ENCODE results near the gene SLC16A1.

The SLC16A1 gene

GRCh38 chr1:112954945-112955772 is 837 bp downstream of the SLC16A1 start:
- peak overlapping the region; percentile 98 for H2BK120ac ChIP-seq (ENCODE audit: low read depth, low read length)
- peaks cover 3% of the 10 kb centered on the region for H3K79me1 ChIP-seq (ENCODE audit: low read depth, low read length)
- H2AFZ ChIP-seq (ENCODE audit: low read length): peak overlapping the region; percentile 96
- H4K8ac ChIP-seq (ENCODE audit: low read depth, low read length): no peak overlapping the region
- peak overlapping the region; percentile 92 to 98 for H3K4me3 ChIP-seq (ENCODE audit: low read length in 2 of 2)
- peak overlapping the region; percentile 100 for H2BK15ac ChIP-seq (ENCODE audit: low read length)
- H2AK5ac ChIP-seq (ENCODE audit: low read depth, low read length): peak overlapping the region; percentile 24
- H3K4ac ChIP-seq (ENCODE audit: low read length): no peak overlapping the region
- H3K9me3 ChIP-seq (replicated peaks in 1 of 2; ENCODE audit: control insufficient read depth in 2 of 2, insufficient read depth in 1 of 2, low read depth in 1 of 2, low read length in 2 of 2): peaks cover 0 to 15% of the 10 kb centered on the region in 2 donors
- WGBS, 2 donors (ENCODE audit: extremely low coverage in 2 of 2, insufficient read length in 2 of 2, insufficient replicate concordance in 1 of 2): no CpG with 5 or more reads among the region's 29 CpGs
- peaks cover 0 to 34% of the 10 kb centered on the region in 2 donors for H3K36me3 ChIP-seq (replicated peaks in 1 of 2; ENCODE audit: control insufficient read depth in 2 of 2, insufficient read depth in 2 of 2, low read length in 2 of 2)
- H3K4me1 ChIP-seq (ENCODE audit: control insufficient read depth in 2 of 2, insufficient read depth in 1 of 2, low read depth in 1 of 2, low read length in 2 of 2): peaks cover 4 to 7% of the 10 kb centered on the region in 2 donors
- DNase-seq (ENCODE audit: low spot score): peak; percentile 70
- peak overlapping the region; percentile 100 for H3K18ac ChIP-seq (ENCODE audit: low read length)
- H2BK5ac ChIP-seq (ENCODE audit: low read length): peak overlapping the region; percentile 83
- no peaks in the 10 kb centered on the region for H3K27me3 ChIP-seq (ENCODE audit: control insufficient read depth in 3 of 3, insufficient read depth in 3 of 3, low read depth in 1 of 3, low read length in 3 of 3)
- peak overlapping the region; percentile 95 for H3K4me2 ChIP-seq (ENCODE audit: insufficient read depth, low read length, poor library complexity, severe bottlenecking)
- peak overlapping the region; percentile 100 for H3K23ac ChIP-seq (ENCODE audit: low read depth, low read length, poor library complexity)
- H4K91ac ChIP-seq (ENCODE audit: low read depth, low read length, poor library complexity): no peak overlapping the region
- H3K9ac ChIP-seq (ENCODE audit: low read depth, low read length, poor library complexity): peak overlapping the region; percentile 100
- H2BK12ac ChIP-seq (ENCODE audit: low read length): no peak overlapping the region
- H3K27ac ChIP-seq (replicated peaks; ENCODE audit: low read length): peak overlapping the region; percentile 88
- H3K14ac ChIP-seq (ENCODE audit: low read length): peak overlapping the region; percentile 63

DNA sequence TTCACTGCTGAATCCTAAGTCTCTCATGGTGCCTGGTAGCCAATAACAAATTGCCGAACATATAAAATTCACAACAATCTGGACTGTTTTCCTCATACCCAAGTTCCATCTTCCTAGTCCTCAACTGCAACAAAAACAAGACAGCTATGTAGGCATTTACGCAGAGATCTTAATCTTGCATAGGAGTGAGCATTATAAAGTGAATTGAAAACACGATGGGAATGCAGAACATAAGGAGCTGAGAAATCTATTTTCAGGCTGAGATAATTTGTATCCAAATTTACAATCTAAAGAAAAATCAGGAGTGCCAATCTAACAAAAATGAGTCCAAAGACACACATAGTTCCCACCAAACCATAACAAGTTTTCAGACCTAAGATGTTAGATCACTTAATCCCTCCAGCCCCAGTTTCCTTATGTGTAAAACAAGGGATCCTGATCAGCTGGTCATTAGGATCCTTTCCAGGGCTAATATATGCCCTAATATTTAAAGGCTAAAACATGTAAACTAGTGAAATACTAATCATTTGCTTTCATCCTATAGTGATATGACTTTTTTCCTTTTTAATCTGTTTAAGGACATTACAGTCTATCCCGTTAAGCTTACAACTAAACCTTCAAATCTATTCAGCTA is 1.9 kb downstream of the SLC16A1 start:
- DNase-seq (ENCODE audit: low spot score): no peak
- Histone ChIP-seq H3K14ac (ENCODE audit: low read length) (no peak overlapping the region), H3K27ac (replicated peaks; ENCODE audit: low read length) (no peak overlapping the region)

GRCh38 chr1:112950426-112950825 is 5.6 kb downstream of the SLC16A1 start:
- Histone ChIP-seq H3K79me1 (ENCODE audit: low read depth, low read length) (no peaks in the 10 kb centered on the region), H3K9me3 (replicated peaks in 1 of 2; ENCODE audit: control insufficient read depth in 2 of 2, insufficient read depth in 1 of 2, low read depth in 1 of 2, low read length in 2 of 2) (peaks cover 0 to 17% of the 10 kb centered on the region in 2 donors), H3K36me3 (replicated peaks in 1 of 2; ENCODE audit: control insufficient read depth in 2 of 2, insufficient read depth in 2 of 2, low read length in 2 of 2) (peaks cover 0 to 50% of the 10 kb centered on the region in 2 donors), H3K23ac (ENCODE audit: low read depth, low read length, poor library complexity) (no peak overlapping the region), H2BK15ac (ENCODE audit: low read length) (no peak overlapping the region), H3K9ac (ENCODE audit: low read depth, low read length, poor library complexity) (peak overlapping the region; percentile 50), H3K27ac (replicated peaks; ENCODE audit: low read length) (no peak overlapping the region), H3K18ac (ENCODE audit: low read length) (no peak overlapping the region), H2AK5ac (ENCODE audit: low read depth, low read length) (no peak overlapping the region), H3K14ac (ENCODE audit: low read length) (no peak overlapping the region), H4K8ac (ENCODE audit: low read depth, low read length) (no peak overlapping the region), H4K91ac (ENCODE audit: low read depth, low read length, poor library complexity) (no peak overlapping the region), H3K4me1 (ENCODE audit: control insufficient read depth in 2 of 2, insufficient read depth in 1 of 2, low read depth in 1 of 2, low read length in 2 of 2) (peaks cover 3 to 4% of the 10 kb centered on the region in 2 donors), H3K4me2 (ENCODE audit: insufficient read depth, low read length, poor library complexity, severe bottlenecking) (no peak overlapping the region), H2AFZ (ENCODE audit: low read length) (no peak overlapping the region), H2BK5ac (ENCODE audit: low read length) (no peak overlapping the region), H3K4me3 (ENCODE audit: low read length in 2 of 2) (no peak overlapping the region), H3K4ac (ENCODE audit: low read length) (no peak overlapping the region), H3K27me3 (ENCODE audit: control insufficient read depth in 3 of 3, insufficient read depth in 3 of 3, low read depth in 1 of 3, low read length in 3 of 3) (no peaks in the 10 kb centered on the region), H2BK12ac (ENCODE audit: low read length) (no peak overlapping the region), H2BK120ac (ENCODE audit: low read depth, low read length) (no peak overlapping the region)
- DNase-seq (ENCODE audit: low spot score): no peak
- WGBS, 2 donors (ENCODE audit: extremely low coverage in 2 of 2, insufficient read length in 2 of 2, insufficient replicate concordance in 1 of 2): no CpG with 5 or more reads among the region's 1 CpG

More for the DNA sequence above, 1.9 kb downstream of the SLC16A1 start:
- no CpG with 5 or more reads among the region's 4 CpGs for WGBS, 2 donors (ENCODE audit: extremely low coverage in 2 of 2, insufficient read length in 2 of 2, insufficient replicate concordance in 1 of 2)
- Histone ChIP-seq H3K9me3 (replicated peaks in 1 of 2; ENCODE audit: control insufficient read depth in 2 of 2, insufficient read depth in 1 of 2, low read depth in 1 of 2, low read length in 2 of 2) (peaks cover 0 to 15% of the 10 kb centered on the region in 2 donors), H3K18ac (ENCODE audit: low read length) (no peak overlapping the region), H3K4ac (ENCODE audit: low read length) (no peak overlapping the region), H4K8ac (ENCODE audit: low read depth, low read length) (no peak overlapping the region), H2BK120ac (ENCODE audit: low read depth, low read length) (no peak overlapping the region), H2AK5ac (ENCODE audit: low read depth, low read length) (no peak overlapping the region), H3K36me3 (replicated peaks in 1 of 2; ENCODE audit: control insufficient read depth in 2 of 2, insufficient read depth in 2 of 2, low read length in 2 of 2) (peaks cover 0 to 35% of the 10 kb centered on the region in 2 donors), H3K9ac (ENCODE audit: low read depth, low read length, poor library complexity) (no peak overlapping the region), H2BK15ac (ENCODE audit: low read length) (no peak overlapping the region), H3K4me3 (ENCODE audit: low read length in 2 of 2) (peak overlapping the region in 1 of 2 donors; percentile 98), H4K91ac (ENCODE audit: low read depth, low read length, poor library complexity) (no peak overlapping the region), H3K27me3 (ENCODE audit: control insufficient read depth in 3 of 3, insufficient read depth in 3 of 3, low read depth in 1 of 3, low read length in 3 of 3) (no peaks in the 10 kb centered on the region), H3K23ac (ENCODE audit: low read depth, low read length, poor library complexity) (no peak overlapping the region), H2AFZ (ENCODE audit: low read length) (no peak overlapping the region), H2BK5ac (ENCODE audit: low read length) (no peak overlapping the region), H3K4me2 (ENCODE audit: insufficient read depth, low read length, poor library complexity, severe bottlenecking) (peak overlapping the region; percentile 19), H3K4me1 (ENCODE audit: control insufficient read depth in 2 of 2, insufficient read depth in 1 of 2, low read depth in 1 of 2, low read length in 2 of 2) (peaks cover 4 to 7% of the 10 kb centered on the region in 2 donors), H2BK12ac (ENCODE audit: low read length) (no peak overlapping the region), H3K79me1 (ENCODE audit: low read depth, low read length) (peaks cover 3% of the 10 kb centered on the region)

DNA sequence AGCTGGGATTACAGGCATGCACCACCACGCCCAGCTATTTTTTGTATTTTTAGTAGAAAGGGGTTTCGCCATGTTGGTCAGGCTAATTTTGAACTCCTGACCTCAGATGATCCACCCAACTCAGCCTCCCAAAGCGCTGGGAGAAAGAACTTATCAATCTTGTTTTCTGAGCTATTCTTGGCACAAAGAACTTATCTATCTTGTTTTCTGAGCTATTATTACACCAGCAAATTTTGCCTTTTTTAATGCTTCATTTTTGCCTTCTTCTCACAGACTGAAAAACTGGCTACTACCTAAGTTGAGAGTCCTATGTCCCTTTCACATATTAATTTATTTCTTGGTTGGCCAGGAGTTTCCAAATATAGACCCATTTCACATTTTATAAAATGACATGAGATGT is 9.3 kb downstream of the SLC16A1 start:
- Histone ChIP-seq H2AFZ (ENCODE audit: low read length) (no peak overlapping the region), H3K4ac (ENCODE audit: low read length) (no peak overlapping the region), H2BK5ac (ENCODE audit: low read length) (no peak overlapping the region), H3K14ac (ENCODE audit: low read length) (no peak overlapping the region), H3K4me3 (ENCODE audit: low read length in 2 of 2) (no peak overlapping the region), H2AK5ac (ENCODE audit: low read depth, low read length) (no peak overlapping the region), H2BK120ac (ENCODE audit: low read depth, low read length) (no peak overlapping the region), H3K9me3 (replicated peaks in 1 of 2; ENCODE audit: control insufficient read depth in 2 of 2, insufficient read depth in 1 of 2, low read depth in 1 of 2, low read length in 2 of 2) (peaks cover 0 to 16% of the 10 kb centered on the region in 2 donors), H3K23ac (ENCODE audit: low read depth, low read length, poor library complexity) (no peak overlapping the region), H3K4me2 (ENCODE audit: insufficient read depth, low read length, poor library complexity, severe bottlenecking) (no peak overlapping the region), H3K79me1 (ENCODE audit: low read depth, low read length) (peaks cover 1% of the 10 kb centered on the region), H2BK15ac (ENCODE audit: low read length) (no peak overlapping the region), H2BK12ac (ENCODE audit: low read length) (no peak overlapping the region), H4K91ac (ENCODE audit: low read depth, low read length, poor library complexity) (no peak overlapping the region), H3K9ac (ENCODE audit: low read depth, low read length, poor library complexity) (no peak overlapping the region), H3K18ac (ENCODE audit: low read length) (no peak overlapping the region), H3K36me3 (replicated peaks in 1 of 2; ENCODE audit: control insufficient read depth in 2 of 2, insufficient read depth in 2 of 2, low read length in 2 of 2) (peaks cover 0 to 60% of the 10 kb centered on the region in 2 donors), H3K4me1 (ENCODE audit: control insufficient read depth in 2 of 2, insufficient read depth in 1 of 2, low read depth in 1 of 2, low read length in 2 of 2) (no peaks in the 10 kb centered on the region), H3K27me3 (ENCODE audit: control insufficient read depth in 3 of 3, insufficient read depth in 3 of 3, low read depth in 1 of 3, low read length in 3 of 3) (no peaks in the 10 kb centered on the region), H4K8ac (ENCODE audit: low read depth, low read length) (no peak overlapping the region), H3K27ac (replicated peaks; ENCODE audit: low read length) (no peak overlapping the region)
- WGBS, 2 donors (ENCODE audit: extremely low coverage in 2 of 2, insufficient read length in 2 of 2, insufficient replicate concordance in 1 of 2): no CpG with 5 or more reads among the region's 3 CpGs
- no peak for DNase-seq (ENCODE audit: low spot score)

All from neuronal stem cell (in vitro differentiated cells).